GM21825 (cell line): ENCODE data around the gene POLDIP3.
"Not testable (repeated sequence)": the region's sequence is repeated elsewhere in the genome, so short reads cannot be mapped to it uniquely, and the experiment has no call there.

Experiments
- ATAC-seq: cut with Tn5 transposase; IDR thresholded peaks from one replicate; pipeline ENCODE4 v1.9.1; 2021; ENCODE audit warnings: mild to moderate bottlenecking, moderate library complexity; ENCODE audit not compliant: unreplicated experiment

Gene POLDIP3

DNA sequence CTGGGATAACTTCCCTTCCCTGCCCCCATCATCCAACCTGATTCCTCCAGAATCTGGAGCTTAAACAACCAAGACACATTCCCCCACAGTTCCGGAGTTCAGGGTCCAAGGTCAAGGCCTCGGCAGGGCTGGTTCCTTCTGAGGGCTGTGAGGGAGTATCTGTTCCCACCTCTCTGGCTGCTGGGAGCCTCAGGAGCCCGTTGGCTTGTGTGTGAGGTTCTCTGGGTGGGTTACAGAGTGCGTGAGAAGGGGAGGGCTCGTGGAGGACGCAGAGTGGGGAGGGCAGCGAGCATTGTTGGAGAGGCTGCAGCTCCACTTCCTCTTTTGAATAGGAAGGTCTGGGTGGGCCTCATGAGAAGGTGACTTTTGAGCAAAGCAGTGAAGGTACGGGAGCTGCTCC is 52.4 kb downstream of the POLDIP3 start:
- ATAC-seq: no peak

DNA sequence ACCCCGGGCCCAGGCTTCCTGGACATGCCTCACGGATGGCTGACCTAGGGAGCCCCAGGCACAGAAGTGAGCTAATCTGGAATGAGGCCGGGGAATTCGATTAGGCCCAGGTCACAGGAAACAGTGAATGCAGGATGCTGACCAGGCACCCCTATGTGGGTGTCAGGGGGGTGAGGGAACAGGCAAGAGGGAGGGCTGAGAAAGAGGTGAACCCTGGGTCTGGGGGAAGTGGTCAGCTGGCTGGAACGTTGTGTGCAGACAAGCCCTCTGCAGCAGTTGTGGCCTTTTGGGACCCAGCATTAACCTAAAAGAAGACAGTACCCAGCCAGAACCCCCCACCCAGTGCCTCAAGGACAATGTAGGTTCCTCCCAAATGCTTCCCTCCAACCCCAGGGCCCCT is 52.8 kb downstream of the POLDIP3 start:
- no peak for ATAC-seq

DNA sequence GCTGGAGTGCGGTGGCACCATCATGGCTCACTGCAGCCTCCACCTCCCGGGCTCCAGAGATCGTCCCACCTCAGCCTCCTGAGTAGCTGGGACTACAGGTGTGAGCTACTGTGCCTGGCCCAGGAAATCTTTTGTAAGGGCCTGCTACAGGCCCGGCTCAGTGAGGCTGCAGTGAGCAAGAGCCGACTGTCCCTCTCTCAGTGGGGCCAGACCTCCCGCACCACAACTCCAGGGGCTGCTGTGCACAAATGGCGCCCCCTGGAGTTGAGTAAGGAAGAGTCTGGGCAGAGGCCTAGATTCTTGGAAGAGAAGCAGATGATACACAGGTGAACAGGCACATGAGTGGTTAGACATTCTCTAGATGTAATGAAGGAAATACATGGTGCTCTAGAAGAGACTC is 53.9 kb downstream of the POLDIP3 start:
- no peak for ATAC-seq

DNA sequence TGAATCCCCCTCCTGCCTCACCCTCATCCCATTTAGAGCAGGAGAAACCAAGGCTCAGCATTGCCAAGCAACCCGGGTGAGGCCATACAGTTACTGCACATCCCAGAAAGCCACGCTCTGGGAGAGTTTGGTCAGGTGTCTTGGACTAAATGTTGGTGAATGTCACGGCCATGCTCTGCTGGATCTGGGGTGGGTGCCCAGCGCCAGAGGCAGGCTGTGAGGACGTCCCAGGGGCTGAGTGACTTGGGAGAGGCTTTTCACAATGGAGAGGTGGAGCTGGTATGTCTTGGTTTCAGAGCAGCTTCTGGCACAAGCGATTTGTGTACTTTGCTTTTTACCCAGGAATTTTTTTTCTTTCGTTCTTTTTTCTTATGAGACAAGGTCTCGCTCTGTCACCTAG is 54.3 kb downstream of the POLDIP3 start:
- ATAC-seq: no peak

DNA sequence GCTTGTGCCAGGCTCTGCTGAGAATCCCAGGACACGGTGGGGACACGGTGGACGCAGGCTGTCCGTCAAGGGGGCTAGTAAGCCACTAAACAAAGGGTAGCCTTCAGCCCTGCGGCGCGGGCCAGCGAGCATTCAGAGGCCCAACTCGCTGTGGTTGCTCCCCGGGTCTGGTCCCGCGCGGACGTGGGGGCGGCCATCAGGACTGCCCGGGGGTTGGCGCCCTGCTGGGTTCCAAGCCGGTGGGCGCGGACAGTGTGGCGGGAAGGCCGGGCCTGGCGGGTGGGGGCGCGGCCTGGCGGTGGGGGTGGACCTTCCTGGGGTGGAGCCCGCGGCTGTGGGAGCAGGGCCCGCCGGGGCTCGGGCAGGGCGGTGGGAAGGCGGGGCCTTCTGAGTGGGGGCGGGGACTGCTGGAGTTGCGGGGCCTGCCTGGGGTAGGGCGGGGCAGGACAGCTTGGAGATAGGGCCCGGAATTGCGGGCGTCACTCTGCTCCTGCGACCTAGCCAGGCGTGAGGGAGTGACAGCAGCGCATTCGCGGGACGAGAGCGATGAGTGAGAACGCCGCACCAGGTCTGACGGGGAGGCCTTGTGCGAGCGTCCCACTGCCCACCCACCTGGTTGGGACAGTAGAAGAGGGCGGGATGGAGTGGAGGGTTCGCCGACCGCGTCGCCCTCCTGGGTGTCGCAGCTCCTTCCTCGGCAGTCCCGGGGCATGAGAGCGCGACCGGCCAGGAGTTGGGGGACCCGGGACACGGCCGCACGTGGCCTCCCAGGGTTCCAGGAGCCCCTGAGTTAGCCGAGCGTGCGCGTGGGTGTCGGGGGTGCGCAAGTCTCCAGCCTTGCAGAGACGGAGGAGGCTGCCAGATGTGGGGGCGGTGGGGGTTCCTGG is 61.0 kb downstream of the POLDIP3 start, which contains the start of gene SERHL2:
Gene SERHL2, plus strand, starts transcription at position 482 of the 887 bp plus-strand sequence. Its CDS starts 65 bp downstream, at position 547.
- ATAC-seq: peak; percentile 55

DNA sequence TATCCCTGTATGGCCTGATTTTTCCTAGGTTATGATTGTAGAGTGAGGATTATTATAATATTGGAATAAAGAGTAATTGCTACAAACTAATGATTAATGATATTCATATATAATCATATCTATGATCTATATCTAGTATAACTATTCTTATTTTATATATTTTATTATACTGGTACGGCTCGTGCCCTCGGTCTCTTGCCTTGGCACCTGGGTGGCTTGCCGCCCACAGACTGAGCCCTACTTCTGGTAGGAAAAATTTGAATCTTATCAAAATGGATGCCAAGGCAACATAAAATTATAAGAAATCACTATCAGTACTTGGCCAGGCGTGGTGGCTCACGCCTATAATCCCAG is 62.4 kb downstream of the POLDIP3 start:
- not testable (repeated sequence) for ATAC-seq

DNA sequence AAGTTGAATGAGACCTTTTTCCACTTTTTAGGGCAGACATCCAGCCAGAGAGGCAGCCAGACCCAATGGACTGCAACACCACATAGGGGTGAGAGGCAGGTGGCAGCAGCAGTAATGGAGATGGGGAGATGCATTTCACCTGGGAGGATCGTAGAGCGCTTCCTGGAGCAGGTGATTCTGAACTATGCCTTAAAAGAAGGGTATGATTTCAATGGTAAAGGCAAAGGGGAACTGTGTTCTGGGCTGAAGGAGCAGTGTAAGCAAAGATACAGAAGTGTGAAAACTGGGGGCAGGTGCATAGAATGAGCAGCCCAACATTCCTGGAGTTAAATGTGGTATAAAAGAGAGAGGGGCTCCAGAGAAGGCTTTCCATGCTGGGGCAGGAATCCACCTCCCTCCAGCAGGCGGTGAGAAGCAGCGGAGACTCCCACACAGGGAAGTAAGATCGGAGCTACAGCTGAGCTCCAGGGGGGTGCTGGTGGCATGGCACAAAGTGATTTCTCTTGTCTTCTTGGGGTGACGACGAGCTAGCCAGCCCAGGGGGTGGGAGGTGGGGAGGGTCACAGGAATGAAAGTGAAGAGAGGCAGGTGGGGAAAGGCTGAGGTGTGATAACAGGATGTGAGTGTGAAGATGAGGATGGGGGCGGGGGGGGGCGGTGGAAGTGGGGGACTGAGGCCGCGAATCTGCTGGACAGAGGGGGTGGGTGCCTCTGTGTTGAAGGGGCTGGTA is 65.2 kb downstream of the POLDIP3 start:
- ATAC-seq: no peak

DNA sequence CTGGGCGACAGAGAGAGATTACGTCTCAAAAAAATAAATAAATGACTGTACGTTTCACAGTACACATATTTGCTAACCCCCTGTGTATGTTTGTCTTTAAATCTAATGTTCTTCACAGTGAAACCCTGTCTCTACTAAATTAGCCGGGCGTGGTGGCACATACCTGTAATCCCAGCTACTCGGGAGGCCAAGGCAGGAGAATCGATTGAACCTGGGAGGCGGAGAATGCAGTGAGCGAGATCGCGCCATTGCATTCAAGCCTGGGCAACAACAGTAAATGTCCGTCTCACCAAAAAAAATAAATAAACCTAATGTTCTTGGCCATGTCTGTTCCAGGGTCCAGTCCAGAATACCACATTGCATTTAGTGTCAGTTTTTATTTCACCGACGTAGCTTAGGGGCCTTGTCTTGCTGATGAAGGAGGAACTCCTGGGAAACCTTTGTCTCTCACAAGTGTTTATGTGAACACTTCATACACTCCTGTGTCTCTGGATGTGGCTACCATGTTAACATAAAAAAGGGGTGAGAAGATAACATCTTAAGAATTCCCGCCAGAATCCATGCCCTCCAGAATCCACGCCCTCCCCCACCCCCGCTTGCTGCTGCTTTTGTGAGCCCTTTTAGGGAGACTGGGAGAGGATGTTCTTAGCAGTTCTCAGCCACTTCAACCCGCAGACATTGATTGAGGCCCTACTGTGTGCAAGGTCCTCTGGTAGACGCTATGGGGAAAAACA is 65.9 kb downstream of the POLDIP3 start:
- ATAC-seq: no peak

DNA sequence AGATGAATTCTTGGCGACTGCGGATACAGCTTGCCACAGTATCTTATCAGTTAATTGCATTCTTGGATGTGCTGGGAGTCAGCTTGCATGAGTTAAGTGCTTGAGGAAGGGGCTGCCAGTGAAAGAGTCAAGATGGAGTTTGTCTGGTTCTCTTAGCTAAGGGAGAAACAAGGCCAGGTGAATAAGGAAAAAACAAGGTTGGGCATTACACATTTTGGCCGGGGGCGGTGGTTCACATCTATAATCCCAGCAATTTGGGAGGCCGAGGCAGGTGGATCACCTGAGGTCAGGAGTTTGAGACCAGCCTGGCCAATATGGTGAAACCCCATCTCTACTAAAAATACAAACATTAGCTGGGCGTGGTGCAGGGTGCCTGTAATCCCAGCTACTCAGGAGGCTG is 66.6 kb downstream of the POLDIP3 start:
- not testable (repeated sequence) for ATAC-seq

DNA sequence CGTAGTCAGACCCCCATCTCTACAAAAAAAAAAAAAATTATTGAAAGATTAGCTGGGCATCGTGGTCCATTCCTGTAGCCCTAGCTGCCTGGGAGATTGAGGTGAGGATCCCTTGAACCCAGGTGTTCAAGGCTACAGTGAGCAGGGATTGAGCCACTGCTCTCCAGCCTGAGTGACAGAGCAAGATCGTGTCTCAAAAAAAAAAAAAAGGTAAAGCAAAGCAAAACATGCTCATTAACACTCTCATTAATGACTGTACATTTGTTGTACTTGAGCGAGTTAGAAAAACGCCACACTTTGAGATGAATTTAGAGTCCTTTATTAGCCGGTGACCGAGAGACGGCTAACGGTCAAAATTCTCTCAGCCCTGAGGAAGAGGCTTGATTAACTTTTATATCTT is 67.1 kb downstream of the POLDIP3 start:
- no peak for ATAC-seq

DNA sequence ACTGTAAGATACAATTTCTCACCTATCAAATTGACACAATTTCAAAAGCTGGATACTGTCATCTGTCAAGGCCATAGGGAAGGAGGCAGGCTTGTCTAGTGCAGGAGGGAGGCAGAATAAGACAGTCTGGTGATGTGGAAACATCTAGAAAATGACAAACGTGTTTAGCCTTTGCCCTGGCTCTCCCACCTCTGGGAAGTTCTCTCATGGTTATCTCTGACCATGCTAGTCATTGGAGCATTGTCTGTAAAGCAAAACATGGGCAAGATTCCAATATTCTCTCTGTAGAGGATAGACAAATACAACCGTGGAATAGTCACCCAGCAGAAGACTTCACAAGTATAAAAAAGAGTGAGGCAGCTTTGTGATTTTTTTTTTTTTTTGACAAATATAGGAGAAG is 70.0 kb downstream of the POLDIP3 start:
- ATAC-seq: no peak

DNA sequence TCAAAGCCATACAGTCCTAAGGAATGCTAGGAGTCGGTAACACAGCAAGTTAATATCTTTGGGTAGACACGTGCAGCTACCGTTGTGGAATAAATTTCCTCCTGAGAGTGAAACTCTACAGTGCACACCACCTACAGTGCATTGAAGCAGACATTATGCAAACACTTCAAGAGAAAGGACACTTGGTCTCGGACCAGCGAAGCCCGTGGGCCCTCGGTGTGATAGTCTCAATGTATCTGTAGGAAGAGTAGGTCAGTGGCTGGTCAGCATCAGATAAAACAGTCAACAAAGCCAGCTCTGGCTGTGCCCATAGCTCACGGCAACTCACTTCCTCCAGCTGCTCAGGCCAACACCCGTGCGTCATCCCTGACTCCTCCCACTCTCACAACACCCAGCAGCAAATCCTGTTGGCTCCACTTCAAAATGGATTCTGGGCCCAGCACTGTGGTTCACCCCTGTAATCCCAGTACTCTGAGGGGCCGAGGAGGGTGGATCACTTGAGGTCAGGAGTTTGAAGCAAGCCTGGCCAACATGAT is 75.4 kb downstream of the POLDIP3 start:
- peak; percentile 32 for ATAC-seq

DNA sequence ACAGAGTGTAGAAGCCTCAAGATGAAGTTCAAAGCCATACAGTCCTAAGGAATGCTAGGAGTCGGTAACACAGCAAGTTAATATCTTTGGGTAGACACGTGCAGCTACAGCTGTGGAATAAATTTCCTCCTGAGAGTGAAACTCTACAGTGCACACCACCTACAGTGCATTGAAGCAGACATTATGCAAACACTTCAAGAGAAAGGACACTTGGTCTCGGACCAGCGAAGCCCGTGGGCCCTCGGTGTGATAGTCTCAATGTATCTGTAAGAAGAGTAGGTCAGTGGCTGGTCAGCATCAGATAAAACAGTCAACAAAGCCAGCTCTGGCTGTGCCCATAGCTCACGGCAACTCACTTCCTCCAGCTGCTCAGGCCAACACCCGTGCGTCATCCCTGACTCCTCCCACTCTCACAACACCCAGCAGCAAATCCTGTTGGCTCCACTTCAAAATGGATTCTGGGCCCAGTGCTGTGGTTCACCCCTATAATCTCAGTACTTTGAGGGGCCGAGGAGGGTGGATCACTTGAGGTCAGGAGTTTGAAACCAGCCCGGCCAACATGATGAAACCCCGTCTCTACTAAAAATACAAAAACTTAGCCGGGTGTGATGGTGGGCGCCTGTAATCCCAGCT is 77.4 kb downstream of the POLDIP3 start:
- peak; percentile 44 for ATAC-seq

DNA sequence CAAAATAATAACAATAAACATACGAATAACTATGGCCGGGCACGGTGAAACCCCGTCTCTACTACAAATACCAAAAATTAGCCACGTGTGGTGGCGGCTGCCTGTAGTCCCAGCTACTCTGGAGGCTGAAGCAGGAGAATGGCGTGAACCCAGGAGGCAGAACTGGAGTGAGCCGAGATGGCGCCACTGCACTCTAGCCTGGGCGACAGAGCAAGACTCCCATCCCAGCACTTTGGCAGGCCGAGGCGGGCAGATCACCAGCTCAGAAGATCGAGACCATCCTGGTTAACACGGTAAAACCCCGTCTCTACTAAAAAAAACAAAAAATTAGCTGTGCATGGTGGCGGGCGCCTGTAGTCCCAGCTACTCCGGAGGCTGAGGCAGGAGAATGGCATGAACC is 78.0 kb downstream of the POLDIP3 start:
- not testable (repeated sequence) for ATAC-seq

DNA sequence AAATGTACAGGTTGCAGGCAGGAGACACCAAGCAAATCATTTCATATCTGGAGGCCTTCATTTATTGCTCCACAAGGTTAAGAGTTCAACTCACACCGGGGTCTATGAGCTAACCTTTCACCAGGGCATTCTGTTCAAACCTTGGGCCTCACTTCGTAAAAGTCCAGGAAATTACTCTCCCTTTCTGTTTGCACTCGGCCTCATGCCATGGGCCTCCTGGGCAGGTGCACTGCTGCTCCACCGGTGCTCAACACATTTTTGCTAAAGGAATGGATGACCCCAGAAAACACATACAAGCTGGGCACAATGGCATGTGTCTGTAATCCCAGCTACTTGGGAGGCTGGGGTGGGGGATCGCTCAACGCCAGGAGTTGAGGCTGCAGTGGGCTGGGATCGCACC is 78.5 kb downstream of the POLDIP3 start:
- no peak for ATAC-seq

DNA sequence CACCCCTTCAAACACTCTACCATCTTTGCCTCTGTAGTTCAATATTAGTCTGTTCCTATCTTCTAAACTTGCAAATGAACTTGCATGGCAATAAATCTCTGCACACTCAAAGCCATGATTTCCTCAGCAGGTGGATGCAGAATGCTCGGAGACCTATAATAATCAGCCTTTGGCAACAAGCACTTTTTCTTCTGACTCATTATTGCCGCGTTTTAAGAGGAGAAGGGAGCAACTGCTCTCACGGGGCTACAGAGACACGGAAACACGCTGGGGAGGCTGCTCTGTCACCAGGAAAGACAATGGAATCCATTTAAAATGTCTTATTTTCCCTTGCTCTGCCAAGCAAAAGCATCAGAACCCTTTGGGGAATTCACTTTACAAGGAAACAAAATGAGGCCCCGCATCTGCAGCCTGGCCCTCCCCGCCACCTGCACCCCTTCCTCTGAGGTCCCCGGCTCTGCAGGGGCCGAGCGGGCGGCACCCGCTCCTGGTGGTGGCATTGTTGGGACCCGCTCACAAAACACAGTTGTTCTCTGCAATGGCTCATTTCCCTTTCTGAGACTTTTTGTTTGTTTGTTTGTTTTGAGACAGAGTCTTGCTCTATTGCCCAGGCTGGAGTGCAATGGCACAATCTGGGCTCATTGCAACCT is 79.5 kb downstream of the POLDIP3 start:
- ATAC-seq: not testable (repeated sequence)
